ENCODE data around the gene CCL18.
"Not testable (repeated sequence)": the region's sequence is repeated elsewhere in the genome, so short reads cannot be mapped to it uniquely, and the experiment has no call there.

CCL18 gene

GRCh38 chr17:36063786-36064541 lies at the start of gene CCL18:
CCL18 (plus strand) TSS chr17:36064272; CDS start chr17:36064343, 71 bp downstream.
- H3K4me3 ChIP-seq (IDR thresholded peaks at IDR 0.05; ENCODE audit: insufficient read depth, low read depth, low read length) = no peak within 1 kb of the TSS
- no peak within 1 kb of the TSS for H3K4me2 ChIP-seq
- H3K27me3 ChIP-seq (ENCODE audit: insufficient read depth, low read depth) = no peaks in the 10 kb centered on the region
- no peaks in the 10 kb centered on the region for H3K79me2 ChIP-seq (ENCODE audit: insufficient read depth, low read depth)
- H4K20me1 ChIP-seq (ENCODE audit: insufficient read depth) = no peaks in the 10 kb centered on the region
- H3K9ac ChIP-seq = no peak within 1 kb of the TSS
- no peak for TF ChIP-seq CTCF (conservative IDR thresholded peaks at IDR 0.05; ENCODE audit: low read depth, low read length)
- H3K4me1 ChIP-seq (ENCODE audit: low read depth, poor library complexity, severe bottlenecking) = no peaks in the 10 kb centered on the region
- no peak within 1 kb of the TSS for H3K27ac ChIP-seq
- H3K36me3 ChIP-seq (ENCODE audit: insufficient read depth) = no peaks in the 10 kb centered on the region
- H2AFZ ChIP-seq (ENCODE audit: low read depth) = no peak within 1 kb of the TSS

- no peaks in the 10 kb centered on the region for H3K79me2 ChIP-seq (ENCODE audit: insufficient read depth, low read depth)
- H3K4me2 ChIP-seq = no peak overlapping the region
- no peak overlapping the region for H3K9ac ChIP-seq
- no peaks in the 10 kb centered on the region for H3K4me1 ChIP-seq (ENCODE audit: low read depth, poor library complexity, severe bottlenecking)
- no peak overlapping the region for H3K4me3 ChIP-seq (IDR thresholded peaks at IDR 0.05; ENCODE audit: insufficient read depth, low read depth, low read length)
- H3K36me3 ChIP-seq (ENCODE audit: insufficient read depth) = no peaks in the 10 kb centered on the region
- H3K27me3 ChIP-seq (ENCODE audit: insufficient read depth, low read depth) = no peaks in the 10 kb centered on the region
- no peak for TF ChIP-seq CTCF (conservative IDR thresholded peaks at IDR 0.05; ENCODE audit: low read depth, low read length)
- H3K27ac ChIP-seq = no peak overlapping the region
- no peaks in the 10 kb centered on the region for H4K20me1 ChIP-seq (ENCODE audit: insufficient read depth)
- no peak overlapping the region for H2AFZ ChIP-seq (ENCODE audit: low read depth)
These were observed 49.1 kb upstream of the CCL18 start for GRCh38 chr17:36014946-36015345.

GRCh38 chr17:36015895-36016294 lies 48.2 kb upstream of the CCL18 start:
- not testable (repeated sequence) for H3K36me3 ChIP-seq (ENCODE audit: insufficient read depth); H3K4me3 ChIP-seq (IDR thresholded peaks at IDR 0.05; ENCODE audit: insufficient read depth, low read depth, low read length); H3K4me2 ChIP-seq; H3K79me2 ChIP-seq (ENCODE audit: insufficient read depth, low read depth); H3K27ac ChIP-seq; H3K4me1 ChIP-seq (ENCODE audit: low read depth, poor library complexity, severe bottlenecking); H3K27me3 ChIP-seq (ENCODE audit: insufficient read depth, low read depth); H2AFZ ChIP-seq (ENCODE audit: low read depth); H4K20me1 ChIP-seq (ENCODE audit: insufficient read depth); H3K9ac ChIP-seq

- Histone ChIP-seq H4K20me1 (ENCODE audit: insufficient read depth) (no peaks in the 10 kb centered on the region), H3K4me2 (no peak overlapping the region), H3K4me1 (ENCODE audit: low read depth, poor library complexity, severe bottlenecking) (no peaks in the 10 kb centered on the region), H3K27ac (no peak overlapping the region), H3K36me3 (ENCODE audit: insufficient read depth) (no peaks in the 10 kb centered on the region), H3K27me3 (ENCODE audit: insufficient read depth, low read depth) (no peaks in the 10 kb centered on the region), H3K9ac (no peak overlapping the region), H3K79me2 (ENCODE audit: insufficient read depth, low read depth) (no peaks in the 10 kb centered on the region), H2AFZ (ENCODE audit: low read depth) (no peak overlapping the region), H3K4me3 (IDR thresholded peaks at IDR 0.05; ENCODE audit: insufficient read depth, low read depth, low read length) (no peak overlapping the region)
- no peak for TF ChIP-seq CTCF (conservative IDR thresholded peaks at IDR 0.05; ENCODE audit: low read depth, low read length)
These were observed 47.5 kb upstream of the CCL18 start for GRCh38 chr17:36016555-36016954.

GRCh38 chr17:36017799-36018198 lies 46.3 kb upstream of the CCL18 start, which contains the start of gene CCL23:
CCL23 (minus strand) TSS chr17:36017972; CDS start chr17:36017897, 75 bp downstream.
- H3K27me3 ChIP-seq (ENCODE audit: insufficient read depth, low read depth) = no peaks in the 10 kb centered on the region
- H3K4me2 ChIP-seq = no peak within 1 kb of the TSS
- H3K79me2 ChIP-seq (ENCODE audit: insufficient read depth, low read depth) = no peaks in the 10 kb centered on the region
- H3K36me3 ChIP-seq (ENCODE audit: insufficient read depth) = no peaks in the 10 kb centered on the region
- no peak within 1 kb of the TSS for H3K9ac ChIP-seq
- H4K20me1 ChIP-seq (ENCODE audit: insufficient read depth) = no peaks in the 10 kb centered on the region
- no peak within 1 kb of the TSS for H3K4me3 ChIP-seq (IDR thresholded peaks at IDR 0.05; ENCODE audit: insufficient read depth, low read depth, low read length)
- H3K27ac ChIP-seq = no peak within 1 kb of the TSS
- H3K4me1 ChIP-seq (ENCODE audit: low read depth, poor library complexity, severe bottlenecking) = no peaks in the 10 kb centered on the region
- TF ChIP-seq CTCF (conservative IDR thresholded peaks at IDR 0.05; ENCODE audit: low read depth, low read length) = no peak
- H2AFZ ChIP-seq (ENCODE audit: low read depth) = no peak within 1 kb of the TSS
